Vagina (tissue), 2 donors: ENCODE data around the gene ABCC8. TPM values are rescaled to one million over a fixed set of nuclear protein-coding genes. Genes with fewer than 3 reads are reported as not detected.

Source experiments
- DNase-seq, 2 donors: peaks; one replicate each; pipeline ENCODE4 v3.0.0-alpha.2; 2017; ENCODE audit errors: extremely low spot score in 2 of 2
- H3K27ac ChIP-seq: fragments of 200-600 bp; sonication (generic); one replicate; pipeline ENCODE4 v1.5.1; 2019
- H3K27me3 ChIP-seq: fragments of 200-600 bp; sonication (generic); one replicate; pipeline ENCODE4 v1.5.1; 2019
- H3K36me3 ChIP-seq, 2 donors: fragments of 200-600 bp; sonication (generic); one replicate each; pipeline ENCODE4 v1.5.1; 2017 to 2019
- H3K4me1 ChIP-seq: fragments of 200-600 bp; sonication (generic); one replicate; pipeline ENCODE4 v1.5.1; 2019
- H3K4me3 ChIP-seq, 2 donors: fragments of 200-600 bp; sonication (generic); 1 replicate in 1 of 2; 2 replicates in 1 of 2; pipeline ENCODE4 v1.5.1; 2016 to 2019
- H3K9me3 ChIP-seq: fragments of 200-600 bp; sonication (generic); one replicate; pipeline ENCODE4 v1.5.1; 2019
- POLR2A ChIP-seq, 2 donors: fragments of 450-650 bp; IDR thresholded peaks; one replicate each; pipeline ENCODE4 v1.6.1; 2017; ENCODE audit warnings: antibody characterized with exemption in 2 of 2, mild to moderate bottlenecking in 2 of 2, moderate library complexity in 2 of 2
- POLR2AphosphoS5 ChIP-seq, 2 donors: sonication (generic); formaldehyde crosslinking; IDR thresholded peaks; one replicate each; pipeline ENCODE4 v1.9.0; 2017; ENCODE audit warnings: antibody characterized with exemption in 2 of 2, mild to moderate bottlenecking in 2 of 2, low read depth in 1 of 2; ENCODE audit not compliant: insufficient read depth in 1 of 2
- intact Hi-C: fragments of 100-400 bp; cut with DNase I; formaldehyde crosslinking; loops from one replicate; pipeline ENCODE4 v1.15.1; 2023
- total RNA-seq: library from RNA; depleted of rRNA; stranded (reverse); fragments of >200 nt; gene quantifications from one replicate; pipeline ENCODE4 v1.2.3, GENCODE V29; 2016
- TF ChIP-seq, protein P1 (sequence below), 3 experiments: fragments of 450-650 bp in 2 of 3; fragments of 200-600 bp in 1 of 3; sonication (generic) in 1 of 3; IDR thresholded peaks; one replicate each; pipeline ENCODE4 v1.5.1; 2017 to 2019; ENCODE audit warnings: antibody characterized with exemption in 3 of 3, mild to moderate bottlenecking in 2 of 3, moderate library complexity in 2 of 3

Gene ABCC8
- total RNA-seq, 1 donor from 2014 or later: 13.0 TPM

DNA sequence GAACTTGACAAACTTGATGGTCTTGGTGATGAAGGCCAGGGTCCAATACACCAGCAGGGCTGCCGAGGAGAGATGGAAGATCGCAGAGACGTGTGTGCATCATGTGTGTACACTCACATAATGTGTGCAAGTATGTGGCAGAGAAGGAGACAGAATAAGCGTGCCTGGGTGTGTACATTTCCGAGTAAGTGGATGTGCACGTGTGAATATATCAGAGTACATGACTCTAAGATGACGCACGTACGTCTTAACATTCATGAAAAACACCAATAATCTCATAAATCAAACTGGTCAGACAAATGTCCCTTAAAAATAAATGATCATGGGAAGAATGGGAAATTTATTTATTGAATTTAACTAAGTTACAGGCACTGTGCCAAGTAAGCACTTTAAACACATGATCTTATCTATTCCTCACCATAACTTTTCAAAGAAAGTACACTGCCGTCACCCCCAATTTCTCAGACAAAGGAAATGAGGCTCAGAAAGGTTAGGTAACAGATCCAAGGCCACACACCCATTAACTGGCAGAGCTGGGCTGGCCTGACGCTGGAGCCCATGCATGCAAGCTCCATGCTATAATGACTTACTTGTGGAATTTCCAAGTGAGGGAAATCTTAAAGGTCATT, 13.0 kb downstream of the ABCC8 start:
- no peaks in the 10 kb centered on the region for H3K27me3 ChIP-seq
- intact Hi-C loops: no loop called here
- no peaks in the 10 kb centered on the region for H3K36me3 ChIP-seq
- no peaks in the 10 kb centered on the region for H3K9me3 ChIP-seq
- DNase-seq: no peak
- no peak overlapping the region for H3K4me3 ChIP-seq
- H3K4me1 ChIP-seq: no peaks in the 10 kb centered on the region
- H3K27ac ChIP-seq: no peak overlapping the region
- TF ChIP-seq POLR2AphosphoS5 (IDR thresholded peaks at IDR 0.05; ENCODE audit: insufficient read depth in 1 of 2, low read depth in 1 of 2) (no peak), POLR2A (IDR thresholded peaks at IDR 0.05) (no peak)
- TF ChIP-seq, protein P1, sequence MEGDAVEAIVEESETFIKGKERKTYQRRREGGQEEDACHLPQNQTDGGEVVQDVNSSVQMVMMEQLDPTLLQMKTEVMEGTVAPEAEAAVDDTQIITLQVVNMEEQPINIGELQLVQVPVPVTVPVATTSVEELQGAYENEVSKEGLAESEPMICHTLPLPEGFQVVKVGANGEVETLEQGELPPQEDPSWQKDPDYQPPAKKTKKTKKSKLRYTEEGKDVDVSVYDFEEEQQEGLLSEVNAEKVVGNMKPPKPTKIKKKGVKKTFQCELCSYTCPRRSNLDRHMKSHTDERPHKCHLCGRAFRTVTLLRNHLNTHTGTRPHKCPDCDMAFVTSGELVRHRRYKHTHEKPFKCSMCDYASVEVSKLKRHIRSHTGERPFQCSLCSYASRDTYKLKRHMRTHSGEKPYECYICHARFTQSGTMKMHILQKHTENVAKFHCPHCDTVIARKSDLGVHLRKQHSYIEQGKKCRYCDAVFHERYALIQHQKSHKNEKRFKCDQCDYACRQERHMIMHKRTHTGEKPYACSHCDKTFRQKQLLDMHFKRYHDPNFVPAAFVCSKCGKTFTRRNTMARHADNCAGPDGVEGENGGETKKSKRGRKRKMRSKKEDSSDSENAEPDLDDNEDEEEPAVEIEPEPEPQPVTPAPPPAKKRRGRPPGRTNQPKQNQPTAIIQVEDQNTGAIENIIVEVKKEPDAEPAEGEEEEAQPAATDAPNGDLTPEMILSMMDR (IDR thresholded peaks at IDR 0.05): no peak

DNA sequence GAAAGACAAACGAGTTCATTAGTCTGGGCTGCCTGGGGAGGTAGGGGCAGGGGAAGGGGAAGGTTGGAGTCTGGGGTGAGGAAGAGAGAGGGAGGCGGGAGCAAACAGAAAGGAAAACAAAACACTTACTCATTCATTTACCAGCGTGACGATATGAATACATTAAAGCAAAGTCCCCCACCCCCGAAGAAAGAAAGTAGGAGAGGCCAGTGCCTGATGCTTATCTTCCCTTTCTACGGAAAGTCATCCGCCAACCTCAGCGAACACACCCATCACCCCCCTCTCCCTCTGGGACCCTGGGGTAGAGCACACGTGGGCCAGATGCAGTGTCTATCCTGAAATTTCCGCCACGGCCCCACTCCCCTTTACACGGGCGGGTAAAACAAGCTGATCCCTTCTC, 13.7 kb downstream of the ABCC8 start:
- H3K36me3 ChIP-seq: no peaks in the 10 kb centered on the region
- intact Hi-C loops: no loop called here
- TF ChIP-seq POLR2A (IDR thresholded peaks at IDR 0.05) (no peak), POLR2AphosphoS5 (IDR thresholded peaks at IDR 0.05; ENCODE audit: insufficient read depth in 1 of 2, low read depth in 1 of 2) (no peak)
- TF ChIP-seq, protein P1 (IDR thresholded peaks at IDR 0.05): no peak

DNA sequence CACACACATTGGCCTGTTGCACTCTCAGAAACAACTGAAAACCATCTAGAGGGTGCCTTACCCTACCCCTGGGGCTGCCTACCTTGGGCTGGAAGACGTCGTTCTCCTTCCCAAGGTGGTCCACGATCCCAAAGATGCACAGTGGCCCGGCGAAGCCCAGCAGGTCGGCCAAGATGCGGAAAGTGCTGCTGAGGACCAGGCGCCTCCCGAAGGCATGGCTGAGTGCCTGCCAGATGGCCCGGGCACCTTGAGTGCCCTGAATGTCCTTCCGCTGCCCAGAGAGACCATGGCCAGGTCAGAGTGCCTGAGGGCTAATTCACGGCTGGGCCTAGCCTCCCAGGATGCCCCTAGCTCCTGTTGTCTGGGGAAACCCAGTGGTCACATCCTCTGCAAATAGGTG, 16.2 kb downstream of the ABCC8 start:
- H3K9me3 ChIP-seq: no peaks in the 10 kb centered on the region
- intact Hi-C loops: no loop called here

More for the DNA sequence above, 13.7 kb downstream of the ABCC8 start:
- Histone ChIP-seq H3K4me3 (no peak overlapping the region), H3K4me1 (no peaks in the 10 kb centered on the region), H3K9me3 (no peaks in the 10 kb centered on the region), H3K27me3 (no peaks in the 10 kb centered on the region), H3K27ac (no peak overlapping the region)
- no peak for DNase-seq

DNA sequence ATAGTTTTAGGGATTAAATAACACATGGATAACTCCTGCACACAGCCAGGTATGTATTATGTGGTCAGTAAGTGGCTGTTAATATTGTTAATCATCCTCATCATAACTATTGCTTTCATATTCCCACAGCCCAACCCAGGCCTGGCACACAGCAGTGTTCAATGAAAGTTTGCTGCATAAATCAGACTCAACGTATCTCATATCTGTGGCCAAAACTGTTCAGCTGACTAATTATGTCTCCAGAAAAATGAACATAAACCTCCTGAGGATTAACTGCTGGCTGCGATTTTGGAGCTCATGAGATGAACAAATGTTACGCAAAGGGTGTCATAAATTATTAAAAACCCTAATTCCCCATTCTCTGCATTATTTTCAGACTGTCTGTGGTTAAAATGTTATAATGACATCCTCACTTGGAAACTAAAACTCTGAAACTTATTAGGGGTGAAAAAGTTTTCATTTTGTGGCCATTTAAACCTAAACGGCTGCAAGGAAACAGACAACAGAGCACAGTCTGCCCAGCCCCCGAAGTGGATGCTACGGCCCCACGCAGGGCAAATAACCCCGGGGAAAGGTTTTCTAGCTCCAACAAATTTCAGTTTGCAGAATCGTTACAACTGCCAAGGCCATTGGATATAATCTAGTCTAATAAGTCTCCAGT, 17.3 kb downstream of the ABCC8 start:
- H3K4me3 ChIP-seq: no peak overlapping the region
- H3K27ac ChIP-seq: no peak overlapping the region
- DNase-seq: no peak
- H3K4me1 ChIP-seq: no peaks in the 10 kb centered on the region
- H3K36me3 ChIP-seq: no peaks in the 10 kb centered on the region
- no peaks in the 10 kb centered on the region for H3K9me3 ChIP-seq
- TF ChIP-seq POLR2A (IDR thresholded peaks at IDR 0.05) (no peak), POLR2AphosphoS5 (IDR thresholded peaks at IDR 0.05; ENCODE audit: insufficient read depth in 1 of 2, low read depth in 1 of 2) (no peak)
- TF ChIP-seq, protein P1 (IDR thresholded peaks at IDR 0.05): no peak
- no peaks in the 10 kb centered on the region for H3K27me3 ChIP-seq
- intact Hi-C loops: no loop called here

More for the DNA sequence above, 16.2 kb downstream of the ABCC8 start:
- no peak overlapping the region for H3K27ac ChIP-seq
- no peaks in the 10 kb centered on the region for H3K4me1 ChIP-seq
- DNase-seq: no peak
- H3K27me3 ChIP-seq: no peaks in the 10 kb centered on the region
- H3K4me3 ChIP-seq: no peak overlapping the region
- TF ChIP-seq POLR2AphosphoS5 (IDR thresholded peaks at IDR 0.05; ENCODE audit: insufficient read depth in 1 of 2, low read depth in 1 of 2): no peak
- TF ChIP-seq POLR2A (IDR thresholded peaks at IDR 0.05): no peak
- TF ChIP-seq, protein P1 (IDR thresholded peaks at IDR 0.05): no peak
- no peaks in the 10 kb centered on the region for H3K36me3 ChIP-seq

DNA sequence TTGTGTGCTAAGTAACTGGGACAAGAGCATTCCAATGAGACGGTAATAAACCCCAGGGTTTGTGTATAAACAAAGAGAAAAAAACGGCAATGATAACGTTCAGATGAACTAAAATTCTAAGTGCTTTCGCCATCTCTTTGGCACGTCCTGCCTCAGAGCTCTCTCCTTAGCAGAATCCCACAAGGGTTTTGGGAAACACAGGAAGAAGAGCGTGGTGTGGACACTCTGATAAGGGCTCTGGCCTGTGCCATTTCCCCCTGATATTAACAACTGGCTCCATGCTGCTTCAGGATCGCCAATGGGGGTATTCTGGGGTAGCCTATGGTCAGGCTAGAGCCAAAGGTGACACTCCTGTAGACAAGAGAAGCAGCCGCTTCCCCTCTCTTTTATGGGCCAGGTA, 18.4 kb downstream of the ABCC8 start:
- Histone ChIP-seq H3K27me3 (no peaks in the 10 kb centered on the region), H3K36me3 (no peaks in the 10 kb centered on the region), H3K4me3 (no peak overlapping the region), H3K9me3 (no peaks in the 10 kb centered on the region), H3K4me1 (no peaks in the 10 kb centered on the region), H3K27ac (no peak overlapping the region)
- intact Hi-C loops: no loop called here
- DNase-seq: no peak
- TF ChIP-seq POLR2AphosphoS5 (IDR thresholded peaks at IDR 0.05; ENCODE audit: insufficient read depth in 1 of 2, low read depth in 1 of 2) (no peak), POLR2A (IDR thresholded peaks at IDR 0.05) (no peak)
- TF ChIP-seq, protein P1 (IDR thresholded peaks at IDR 0.05): no peak
